Large intestine (tissue), 1 donor: Measurements from ENCODE around the gene RNF146. TPM values are rescaled to one million over a fixed set of nuclear protein-coding genes. Genes with fewer than 3 reads are reported as not detected.

Experiments
- polyA plus RNA-seq: library from polyadenylated mRNA; unstranded; fragments of 120-200 nt; gene quantifications from one replicate; pipeline ENCODE4 v1.2.1, GENCODE V29; 2013

RNF146 gene
- polyA plus RNA-seq, 1 donor, result 48.2 TPM

Other genes starting within 250 kb of the RNF146 start
- gene RSPO3, start 148.2 kb upstream of the RNF146 start, polyA plus RNA-seq, result 4.8 TPM
- gene ECHDC1, start 76.7 kb downstream of the RNF146 start, polyA plus RNA-seq, result 67.3 TPM
- 11.2 TPM for gene KIAA0408, start 192.5 kb downstream of the RNF146 start, polyA plus RNA-seq